ENCODE data around the gene TIMM23.
"Not testable (repeated sequence)": the region's sequence is repeated elsewhere in the genome, so short reads cannot be mapped to it uniquely, and the experiment has no call there.

Gene TIMM23

GRCh38 chr10:45983538-45984186 lies 11.4 kb downstream of the TIMM23 start:
- DNase-seq (ENCODE audit: low read depth) = peak; percentile 84
- H3K4me3 ChIP-seq (ENCODE audit: low read depth, low read length) = not testable (repeated sequence)
- TF ChIP-seq, protein P1, sequence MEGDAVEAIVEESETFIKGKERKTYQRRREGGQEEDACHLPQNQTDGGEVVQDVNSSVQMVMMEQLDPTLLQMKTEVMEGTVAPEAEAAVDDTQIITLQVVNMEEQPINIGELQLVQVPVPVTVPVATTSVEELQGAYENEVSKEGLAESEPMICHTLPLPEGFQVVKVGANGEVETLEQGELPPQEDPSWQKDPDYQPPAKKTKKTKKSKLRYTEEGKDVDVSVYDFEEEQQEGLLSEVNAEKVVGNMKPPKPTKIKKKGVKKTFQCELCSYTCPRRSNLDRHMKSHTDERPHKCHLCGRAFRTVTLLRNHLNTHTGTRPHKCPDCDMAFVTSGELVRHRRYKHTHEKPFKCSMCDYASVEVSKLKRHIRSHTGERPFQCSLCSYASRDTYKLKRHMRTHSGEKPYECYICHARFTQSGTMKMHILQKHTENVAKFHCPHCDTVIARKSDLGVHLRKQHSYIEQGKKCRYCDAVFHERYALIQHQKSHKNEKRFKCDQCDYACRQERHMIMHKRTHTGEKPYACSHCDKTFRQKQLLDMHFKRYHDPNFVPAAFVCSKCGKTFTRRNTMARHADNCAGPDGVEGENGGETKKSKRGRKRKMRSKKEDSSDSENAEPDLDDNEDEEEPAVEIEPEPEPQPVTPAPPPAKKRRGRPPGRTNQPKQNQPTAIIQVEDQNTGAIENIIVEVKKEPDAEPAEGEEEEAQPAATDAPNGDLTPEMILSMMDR (conservative IDR thresholded peaks at IDR 0.05; ENCODE audit: low read depth, low read length) = peak; percentile 48

DNA sequence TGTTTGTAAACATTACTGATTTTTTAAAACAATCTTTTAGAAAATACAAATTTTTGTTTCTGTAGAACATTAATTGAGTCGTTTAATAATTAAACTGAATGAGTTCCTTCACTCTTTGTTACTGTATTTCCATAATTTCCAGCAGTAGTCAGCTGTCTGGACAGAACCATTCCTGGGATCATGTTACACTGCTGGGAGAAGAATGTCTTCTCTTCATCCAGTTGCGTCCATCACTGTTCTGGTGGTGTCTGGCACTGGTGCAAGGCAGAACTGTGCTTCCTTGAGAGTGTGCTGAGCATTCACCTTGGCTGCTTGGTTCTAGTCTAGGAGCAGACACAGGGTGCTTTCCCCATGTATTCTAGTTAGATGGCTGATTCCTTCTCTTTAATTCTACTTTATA lies 12.2 kb downstream of the TIMM23 start:
- DNase-seq (ENCODE audit: low read depth) = peak; percentile 62
- H3K4me3 ChIP-seq (ENCODE audit: low read depth, low read length) = not testable (repeated sequence)

- DNase-seq (ENCODE audit: low read depth); H3K4me3 ChIP-seq (ENCODE audit: low read depth, low read length): not testable (repeated sequence)
Observed at GRCh38 chr10:45985590-45985989, 13.3 kb downstream of the TIMM23 start.

DNA sequence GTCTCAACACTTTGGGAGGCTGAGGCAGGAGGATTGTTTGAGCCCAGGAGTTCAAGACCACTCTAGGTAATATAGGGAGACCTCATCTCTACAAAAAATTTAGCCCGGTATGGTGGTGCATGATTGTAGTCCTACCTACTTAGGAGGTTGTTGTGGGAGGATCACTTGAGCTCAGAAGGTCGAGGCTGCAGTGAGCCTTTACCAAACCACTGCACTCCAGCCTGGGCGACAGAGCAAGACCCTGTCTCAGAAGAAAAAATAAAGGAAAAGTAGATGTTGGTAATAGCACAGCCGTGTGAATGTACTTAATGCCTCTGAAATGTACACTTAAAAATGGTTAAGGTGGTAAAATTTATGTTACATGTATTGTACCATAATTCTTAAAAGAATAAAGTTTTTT lies 25.3 kb downstream of the TIMM23 start:
- TF ChIP-seq, protein P1 (conservative IDR thresholded peaks at IDR 0.05; ENCODE audit: low read depth, low read length) = no peak
- no peak for DNase-seq (ENCODE audit: low read depth)
- H3K4me3 ChIP-seq (ENCODE audit: low read depth, low read length) = no peak overlapping the region

DNA sequence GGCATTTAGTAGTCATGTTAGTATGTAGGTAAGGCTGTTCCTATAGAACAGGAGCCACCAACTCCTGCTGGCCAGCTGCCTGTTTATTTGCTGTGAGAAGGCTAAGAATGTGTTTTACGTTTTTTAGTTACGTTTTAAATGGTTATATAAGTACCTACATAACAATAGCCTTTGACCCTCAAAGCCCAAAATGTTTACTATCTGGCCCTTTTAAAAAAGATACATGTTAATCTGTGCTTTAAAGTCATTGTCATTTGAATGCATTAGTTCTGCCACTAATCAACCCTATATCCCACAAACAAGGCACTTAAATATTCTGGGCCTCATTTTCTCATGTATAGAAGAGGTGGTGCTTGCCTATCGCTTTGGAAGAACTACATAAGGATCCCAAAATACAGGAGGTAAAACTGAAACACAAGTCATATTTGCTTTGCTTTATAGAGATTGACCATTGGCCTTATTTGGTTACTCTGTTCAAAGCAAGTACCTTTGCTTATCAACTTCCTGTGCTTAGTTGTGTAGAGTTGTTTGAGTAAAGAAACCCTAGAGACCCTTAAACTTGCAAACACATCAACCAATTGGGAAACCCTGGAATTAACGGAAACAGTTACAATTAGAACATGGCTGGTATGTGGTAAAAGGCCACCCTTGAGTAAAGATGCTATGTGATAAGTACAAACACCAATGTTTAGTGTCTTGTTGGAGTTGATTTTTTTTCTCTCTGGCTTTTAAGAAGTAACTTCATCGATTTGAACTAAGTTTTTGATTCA lies 25.9 kb downstream of the TIMM23 start:
- TF ChIP-seq, protein P1 (conservative IDR thresholded peaks at IDR 0.05; ENCODE audit: low read depth, low read length) = no peak
- DNase-seq (ENCODE audit: low read depth) = no peak
- no peak overlapping the region for H3K4me3 ChIP-seq (ENCODE audit: low read depth, low read length)

DNA sequence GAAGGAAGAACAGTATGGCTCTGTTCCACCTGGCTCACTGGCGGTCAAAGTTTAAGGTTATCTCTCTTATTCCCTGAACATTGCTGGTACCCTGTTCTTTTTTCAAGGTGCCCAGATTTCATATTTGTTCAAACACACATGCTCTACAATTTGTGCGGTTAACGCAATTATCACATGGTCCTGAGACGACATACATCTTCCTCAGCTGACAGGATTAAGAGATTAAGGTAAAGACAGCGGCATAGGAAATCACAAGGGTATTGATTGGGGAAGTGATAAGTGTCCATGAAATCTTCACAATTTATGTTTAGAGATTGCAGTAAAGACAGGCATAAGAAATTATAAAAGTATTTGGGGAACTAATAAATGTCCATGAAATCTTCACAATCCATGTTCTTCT lies 27.7 kb downstream of the TIMM23 start:
- H3K4me3 ChIP-seq (ENCODE audit: low read depth, low read length); DNase-seq (ENCODE audit: low read depth): not testable (repeated sequence)

- no peak overlapping the region for H3K4me3 ChIP-seq (ENCODE audit: low read depth, low read length)
- TF ChIP-seq, protein P1 (conservative IDR thresholded peaks at IDR 0.05; ENCODE audit: low read depth, low read length) = no peak
- no peak for DNase-seq (ENCODE audit: low read depth)
Observed at GRCh38 chr10:46000538-46000937, 28.2 kb downstream of the TIMM23 start.

- TF ChIP-seq, protein P1 (conservative IDR thresholded peaks at IDR 0.05; ENCODE audit: low read depth, low read length) = no peak
- no peak overlapping the region for H3K4me3 ChIP-seq (ENCODE audit: low read depth, low read length)
- DNase-seq (ENCODE audit: low read depth) = no peak
Observed at GRCh38 chr10:46001187-46001756, 29.0 kb downstream of the TIMM23 start.

- not testable (repeated sequence) for H3K4me3 ChIP-seq (ENCODE audit: low read depth, low read length); DNase-seq (ENCODE audit: low read depth)
Observed at GRCh38 chr10:46002189-46002687, 29.9 kb downstream of the TIMM23 start.

All from choroid plexus epithelial cell (primary cell).